BJ (cell line): ENCODE data around the gene LDHAL6B. TPM values are rescaled to one million over a fixed set of nuclear protein-coding genes. Genes with fewer than 3 reads are reported as not detected.

Experiments used
- CTCF ChIA-PET: fragments of 350-600 bp; formaldehyde crosslinking; extraction: SDS; loops from one replicate; lab custom pipeline; 2021; ENCODE audit warnings: antibody characterized with exemption, inconsistent platforms; lab: Yijun Ruan, JAX
- POLR2A ChIA-PET: fragments of 300-600 bp; sonication (Branson Sonifier 250); formaldehyde crosslinking; extraction: SDS; loops from one replicate; lab custom pipeline; 2021; ENCODE audit warnings: antibody characterized with exemption; lab: Charles Lee
- DNase-seq: peaks from one replicate; pipeline ENCODE4 v3.0.0-alpha.2; 2011; ENCODE audit warnings: low read depth
- H3K27me3 ChIP-seq: 2 replicates; pipeline ENCODE4 v1.6.0; 2011; ENCODE audit warnings: low read length; ENCODE audit not compliant: control insufficient read depth, insufficient read depth
- H3K36me3 ChIP-seq: 2 replicates; pipeline ENCODE4 v1.5.1; 2011; ENCODE audit warnings: low read length; ENCODE audit not compliant: control insufficient read depth, insufficient read depth
- H3K4me3 ChIP-seq: 2 replicates; pipeline ENCODE4 v1.5.1; 2011; ENCODE audit warnings: low read depth, mild to moderate bottlenecking, control low read depth, low read length
- polyA plus RNA-seq: library from polyadenylated mRNA; depleted of rRNA; stranded (reverse); fragments of >200 nt; gene quantifications from 2 replicates; pipeline ENCODE4 v1.2.3, GENCODE V29; 2011; rRNA removed
- small RNA-seq: library from RNA; depleted of rRNA; stranded (forward); fragments of <200 nt; gene quantifications from one replicate; pipeline ENCODE3, GENCODE V24; 2012; ENCODE audit warnings: low replicate concordance, low read depth; ENCODE audit not compliant: insufficient read length
- TF ChIP-seq, protein P1 (sequence below): IDR thresholded peaks from 2 replicates; pipeline ENCODE4 v1.5.1; 2011; ENCODE audit warnings: low read depth, mild to moderate bottlenecking, control low read depth, inconsistent platforms, low read length, moderate library complexity; ENCODE audit not compliant: insufficient read depth

LDHAL6B gene
- polyA plus RNA-seq, 1 experiment = not detected

DNA sequence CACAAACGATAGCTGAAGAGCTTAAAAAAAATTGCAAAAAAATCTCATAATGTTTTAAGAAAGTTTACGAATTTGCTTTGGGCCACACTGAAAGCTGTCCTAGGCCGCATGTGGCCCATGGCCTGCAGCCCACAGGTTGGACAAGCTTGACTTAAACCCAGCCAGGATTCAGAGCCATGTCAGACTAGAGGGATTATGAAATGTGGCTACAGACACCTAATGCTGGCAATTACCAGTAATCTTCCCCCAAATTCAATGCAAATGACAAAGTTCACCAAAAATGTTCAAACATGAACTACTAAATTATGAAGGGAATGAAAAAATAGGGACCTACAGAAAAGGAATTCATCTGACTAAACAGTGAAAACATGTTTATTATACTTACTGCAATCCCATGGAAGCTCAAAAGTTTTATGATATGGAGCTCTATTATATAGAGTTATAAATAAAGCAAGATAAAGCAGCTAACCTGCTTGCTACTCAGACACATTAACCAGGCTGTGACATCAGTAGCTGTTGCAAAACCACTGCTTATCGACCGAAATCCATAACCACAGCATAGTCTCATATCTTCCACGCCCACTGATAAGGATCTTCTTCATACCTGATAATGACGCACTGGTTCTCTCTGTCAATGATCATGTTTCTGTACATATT is 49.2 kb downstream of the LDHAL6B start:
- no peak for DNase-seq
- no peaks in the 10 kb centered on the region for H3K27me3 ChIP-seq
- 0 out of 2 replicates have a peak, but pooled peaks cover 1% of the 10 kb centered on the region for H3K36me3 ChIP-seq
- CTCF ChIA-PET = interaction anchor here (1.7 kb wide), 1 partner anchor 9 kb away, joined by 5 read pairs; no protein-coding TSS in a partner anchor
- TF ChIP-seq, protein P1, sequence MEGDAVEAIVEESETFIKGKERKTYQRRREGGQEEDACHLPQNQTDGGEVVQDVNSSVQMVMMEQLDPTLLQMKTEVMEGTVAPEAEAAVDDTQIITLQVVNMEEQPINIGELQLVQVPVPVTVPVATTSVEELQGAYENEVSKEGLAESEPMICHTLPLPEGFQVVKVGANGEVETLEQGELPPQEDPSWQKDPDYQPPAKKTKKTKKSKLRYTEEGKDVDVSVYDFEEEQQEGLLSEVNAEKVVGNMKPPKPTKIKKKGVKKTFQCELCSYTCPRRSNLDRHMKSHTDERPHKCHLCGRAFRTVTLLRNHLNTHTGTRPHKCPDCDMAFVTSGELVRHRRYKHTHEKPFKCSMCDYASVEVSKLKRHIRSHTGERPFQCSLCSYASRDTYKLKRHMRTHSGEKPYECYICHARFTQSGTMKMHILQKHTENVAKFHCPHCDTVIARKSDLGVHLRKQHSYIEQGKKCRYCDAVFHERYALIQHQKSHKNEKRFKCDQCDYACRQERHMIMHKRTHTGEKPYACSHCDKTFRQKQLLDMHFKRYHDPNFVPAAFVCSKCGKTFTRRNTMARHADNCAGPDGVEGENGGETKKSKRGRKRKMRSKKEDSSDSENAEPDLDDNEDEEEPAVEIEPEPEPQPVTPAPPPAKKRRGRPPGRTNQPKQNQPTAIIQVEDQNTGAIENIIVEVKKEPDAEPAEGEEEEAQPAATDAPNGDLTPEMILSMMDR = no peak
- H3K4me3 ChIP-seq = no peak overlapping the region
- POLR2A ChIA-PET = no interaction called here

- H3K27me3 ChIP-seq = no peaks in the 10 kb centered on the region
- TF ChIP-seq, protein P1 = no peak
- POLR2A ChIA-PET = interaction anchor here (0.6 kb wide), 1 partner anchor 14 kb away, joined by 3 read pairs; no protein-coding TSS in a partner anchor
- no peak overlapping the region for H3K4me3 ChIP-seq
- H3K36me3 ChIP-seq = 0 out of 2 replicates have a peak, but pooled peaks cover 1% of the 10 kb centered on the region
- CTCF ChIA-PET = interaction anchor here (1.7 kb wide), 1 partner anchor 9 kb away, joined by 5 read pairs; no protein-coding TSS in a partner anchor
- DNase-seq = no peak
Measured at GRCh38 chr15:59256482-59256881, 49.8 kb downstream of the LDHAL6B start.

GRCh38 chr15:59257140-59257539 is 50.5 kb downstream of the LDHAL6B start:
- TF ChIP-seq, protein P1 = no peak

More at GRCh38 chr15:59257140-59257539, 50.5 kb downstream of the LDHAL6B start:
- Histone ChIP-seq H3K36me3 (0 out of 2 replicates have a peak, but pooled peaks cover 1% of the 10 kb centered on the region), H3K4me3 (no peak overlapping the region), H3K27me3 (no peaks in the 10 kb centered on the region)
- no peak for DNase-seq
- CTCF ChIA-PET = interaction anchor here (1.7 kb wide), 1 partner anchor 10 kb away, joined by 5 read pairs; no protein-coding TSS in a partner anchor
- POLR2A ChIA-PET = interaction anchor here (0.6 kb wide), 1 partner anchor 13 kb away, joined by 3 read pairs; no protein-coding TSS in a partner anchor

Small RNA genes within 50 kb of the gene (small RNA-seq; reads per million reads assigned to genes)
- gene MIR2116 (1.1 reads per million), gene RNU4-80P (not detected)

Other genes with a start within 250 kb of the LDHAL6B start
- gene RNF111, start 219.2 kb upstream of the LDHAL6B start, polyA plus RNA-seq = 21.6 and 28.7 TPM in 2 replicates
- gene CCNB2, start 101.7 kb upstream of the LDHAL6B start, polyA plus RNA-seq = 33.5 and 45.3 TPM in 2 replicates
- 34.0 and 55.8 TPM in 2 replicates for gene MYO1E, start 166.0 kb downstream of the LDHAL6B start, polyA plus RNA-seq
- 0.06 TPM in 1 of 2 replicates, not detected in the other for gene FAM81A, start 231.3 kb downstream of the LDHAL6B start, polyA plus RNA-seq